Panc1 (cell line): Measurements from ENCODE around the gene PNMA8A.

Source experiments
- POLR2AphosphoS5 ChIP-seq: IDR thresholded peaks from 2 replicates; pipeline ENCODE4 v1.6.1; 2012; ENCODE audit warnings: mild to moderate bottlenecking, low read depth, low read length, moderate library complexity
- REST ChIP-seq, 2 experiments: IDR thresholded peaks; 2 replicates each; pipeline ENCODE4 v1.6.1; 2011 to 2012; ENCODE audit warnings: low read depth in 2 of 2, control low read depth in 1 of 2, low read length in 1 of 2, mild to moderate bottlenecking in 1 of 2, moderate library complexity in 1 of 2; ENCODE audit not compliant: insufficient read depth in 1 of 2
- SIN3A ChIP-seq: IDR thresholded peaks from 2 replicates; pipeline ENCODE4 v1.6.1; 2012; ENCODE audit warnings: low read depth, mild to moderate bottlenecking, low read length, moderate library complexity, borderline replicate concordance; ENCODE audit not compliant: insufficient read depth
- TCF7L2 ChIP-seq: IDR thresholded peaks from 2 replicates; pipeline ENCODE4 v1.6.1; 2011; ENCODE audit warnings: mild to moderate bottlenecking, low read depth, low read length, inconsistent platforms
- TF ChIP-seq, protein P1 (sequence below): fragments of 450-650 bp; IDR thresholded peaks from 2 replicates; pipeline ENCODE4 v1.5.1; 2017; ENCODE audit warnings: mild to moderate bottlenecking

DNA sequence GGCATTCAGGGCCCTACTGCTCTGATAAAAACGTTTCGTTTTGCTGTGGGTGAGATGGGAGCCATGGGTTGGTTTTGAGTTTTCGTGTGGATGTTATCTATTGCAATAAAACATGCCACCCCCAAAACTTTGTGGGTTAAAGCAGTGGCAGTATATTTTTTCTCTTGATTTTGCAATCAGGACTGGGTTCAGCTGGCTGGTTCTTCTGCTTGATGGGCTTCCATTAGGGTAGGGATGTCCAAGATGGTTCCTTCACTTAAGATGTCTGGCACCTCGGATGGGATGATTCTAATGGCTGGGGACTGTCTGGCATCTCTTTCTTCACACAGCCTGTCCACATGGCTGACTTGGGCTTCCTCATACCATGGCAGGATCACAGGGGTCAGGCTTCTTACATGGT is 39.9 kb upstream of the PNMA8A start:
- TF ChIP-seq, protein P1, sequence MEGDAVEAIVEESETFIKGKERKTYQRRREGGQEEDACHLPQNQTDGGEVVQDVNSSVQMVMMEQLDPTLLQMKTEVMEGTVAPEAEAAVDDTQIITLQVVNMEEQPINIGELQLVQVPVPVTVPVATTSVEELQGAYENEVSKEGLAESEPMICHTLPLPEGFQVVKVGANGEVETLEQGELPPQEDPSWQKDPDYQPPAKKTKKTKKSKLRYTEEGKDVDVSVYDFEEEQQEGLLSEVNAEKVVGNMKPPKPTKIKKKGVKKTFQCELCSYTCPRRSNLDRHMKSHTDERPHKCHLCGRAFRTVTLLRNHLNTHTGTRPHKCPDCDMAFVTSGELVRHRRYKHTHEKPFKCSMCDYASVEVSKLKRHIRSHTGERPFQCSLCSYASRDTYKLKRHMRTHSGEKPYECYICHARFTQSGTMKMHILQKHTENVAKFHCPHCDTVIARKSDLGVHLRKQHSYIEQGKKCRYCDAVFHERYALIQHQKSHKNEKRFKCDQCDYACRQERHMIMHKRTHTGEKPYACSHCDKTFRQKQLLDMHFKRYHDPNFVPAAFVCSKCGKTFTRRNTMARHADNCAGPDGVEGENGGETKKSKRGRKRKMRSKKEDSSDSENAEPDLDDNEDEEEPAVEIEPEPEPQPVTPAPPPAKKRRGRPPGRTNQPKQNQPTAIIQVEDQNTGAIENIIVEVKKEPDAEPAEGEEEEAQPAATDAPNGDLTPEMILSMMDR: no peak
- TF ChIP-seq REST (IDR thresholded peaks at IDR 0.05; ENCODE audit: insufficient read depth in 1 of 2, low read depth in 2 of 2, low read length in 1 of 2) (no peak), POLR2AphosphoS5 (no peak), SIN3A (no peak), TCF7L2 (no peak)
